ENCODE results near the gene CTNNA3. TPM values are rescaled to one million over a fixed set of nuclear protein-coding genes. Genes with fewer than 3 reads are reported as not detected.

Gene CTNNA3
- total RNA-seq, 2 donors from 2014 or later = not detected

- DNase-seq (ENCODE audit: low spot score) (no peak), ATAC-seq (no peak)
- no peaks in the 10 kb centered on the region for H3K36me3 Mint-ChIP-seq
- H3K27ac Mint-ChIP-seq = no peak overlapping the region
- no peak overlapping the region for H3K4me3 Mint-ChIP-seq
- H3K27me3 Mint-ChIP-seq = no peaks in the 10 kb centered on the region
- no peaks in the 10 kb centered on the region for H3K4me1 Mint-ChIP-seq (ENCODE audit: low read depth in 2 of 2)
- H3K9me3 Mint-ChIP-seq = peaks cover 9% of the 10 kb centered on the region
These were observed 818.6 kb downstream of the CTNNA3 start for GRCh38 chr10:66877361-66877760.

- Mint-ChIP-seq H3K4me3 (no peak overlapping the region), H3K9me3 (no peaks in the 10 kb centered on the region), H3K27ac (no peak overlapping the region), H3K36me3 (no peaks in the 10 kb centered on the region), H3K27me3 (no peaks in the 10 kb centered on the region), H3K4me1 (ENCODE audit: low read depth in 2 of 2) (no peaks in the 10 kb centered on the region)
- DNase-seq (ENCODE audit: low spot score) (no peak), ATAC-seq (no peak)
These were observed 826.4 kb downstream of the CTNNA3 start for GRCh38 chr10:66869635-66870034.

DNA sequence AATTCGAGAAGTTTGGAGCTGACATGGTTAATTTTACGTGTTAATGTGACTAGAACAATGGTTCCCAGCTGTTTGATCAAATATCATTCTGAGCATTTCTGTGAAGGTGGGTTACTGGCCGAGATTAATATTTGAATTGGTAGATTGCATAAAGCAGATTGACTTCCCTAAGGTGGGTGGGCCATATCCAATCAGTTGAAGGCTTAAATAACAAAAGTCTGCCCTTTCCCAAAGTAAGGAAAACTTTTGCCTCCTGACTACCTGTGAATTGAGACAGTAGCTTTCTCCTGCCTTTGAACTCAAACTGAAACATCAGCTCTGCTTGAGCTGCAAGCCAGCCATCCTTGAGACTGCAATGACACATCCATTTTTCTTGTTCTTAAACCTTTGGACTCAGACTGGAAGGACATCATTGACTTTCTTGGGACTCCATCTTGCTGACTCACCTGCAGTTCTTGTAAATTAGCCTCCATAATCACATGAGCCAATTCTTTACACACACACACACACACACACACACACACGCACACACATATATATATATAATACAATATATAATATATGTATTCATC, 833.2 kb downstream of the CTNNA3 start:
- Mint-ChIP-seq H3K4me1 (ENCODE audit: low read depth in 2 of 2) (no peaks in the 10 kb centered on the region), H3K27ac (no peak overlapping the region), H3K27me3 (no peaks in the 10 kb centered on the region), H3K36me3 (no peaks in the 10 kb centered on the region), H3K4me3 (no peak overlapping the region), H3K9me3 (peaks cover 15% of the 10 kb centered on the region)
- DNase-seq (ENCODE audit: low spot score) (no peak), ATAC-seq (no peak)

- Mint-ChIP-seq H3K27me3 (no peaks in the 10 kb centered on the region), H3K4me1 (ENCODE audit: low read depth in 2 of 2) (no peaks in the 10 kb centered on the region), H3K27ac (no peak overlapping the region), H3K4me3 (no peak overlapping the region), H3K9me3 (peaks cover 26% of the 10 kb centered on the region), H3K36me3 (no peaks in the 10 kb centered on the region)
- ATAC-seq = no peak
- DNase-seq (ENCODE audit: low spot score) = no peak
These were observed 835.5 kb downstream of the CTNNA3 start for GRCh38 chr10:66860376-66860945.

DNA sequence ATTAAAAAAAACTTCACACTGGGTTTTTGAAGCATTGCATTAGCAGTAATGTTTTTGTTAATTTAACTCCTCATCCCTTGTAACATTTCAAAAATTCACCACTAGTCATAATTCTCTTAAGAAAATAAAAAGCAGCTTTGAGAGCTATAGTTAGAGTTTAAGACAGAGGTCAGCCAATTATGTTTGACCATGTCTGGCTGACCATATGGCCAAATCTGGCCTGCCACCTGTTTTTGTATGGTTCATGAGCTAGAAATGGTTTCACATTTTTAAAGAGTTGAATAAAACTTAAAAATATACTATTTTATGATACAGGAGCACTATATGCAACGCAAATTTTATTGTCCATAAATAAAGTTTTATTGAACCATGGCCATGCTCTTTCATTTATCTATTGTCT, 843.2 kb downstream of the CTNNA3 start:
- Mint-ChIP-seq H3K36me3 (no peaks in the 10 kb centered on the region), H3K9me3 (peaks cover 17% of the 10 kb centered on the region), H3K27ac (no peak overlapping the region), H3K4me3 (no peak overlapping the region), H3K4me1 (ENCODE audit: low read depth in 2 of 2) (no peaks in the 10 kb centered on the region), H3K27me3 (no peaks in the 10 kb centered on the region)
- DNase-seq (ENCODE audit: low spot score) = no peak
- ATAC-seq = no peak

DNA sequence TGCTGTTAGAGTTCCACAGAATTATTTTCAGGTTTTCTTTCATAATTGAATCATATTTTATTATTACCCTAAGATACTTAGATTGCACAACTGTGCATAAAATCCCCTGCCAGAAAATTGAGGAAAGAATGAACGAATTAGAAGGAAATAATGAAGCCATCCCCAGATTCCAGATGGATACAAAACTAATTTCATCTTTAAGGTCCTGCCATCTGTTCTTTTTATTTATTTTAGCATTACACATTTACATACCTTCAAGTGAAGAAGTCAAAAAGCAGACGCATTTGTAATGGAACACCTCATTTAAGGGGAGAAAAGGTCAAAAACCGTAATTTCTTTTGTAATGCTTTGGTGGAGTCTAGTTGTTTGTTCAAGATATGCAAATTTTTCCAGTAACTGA, 847.1 kb downstream of the CTNNA3 start:
- DNase-seq (ENCODE audit: low spot score) = no peak
- H3K4me3 Mint-ChIP-seq = no peak overlapping the region
- no peaks in the 10 kb centered on the region for H3K36me3 Mint-ChIP-seq

DNA sequence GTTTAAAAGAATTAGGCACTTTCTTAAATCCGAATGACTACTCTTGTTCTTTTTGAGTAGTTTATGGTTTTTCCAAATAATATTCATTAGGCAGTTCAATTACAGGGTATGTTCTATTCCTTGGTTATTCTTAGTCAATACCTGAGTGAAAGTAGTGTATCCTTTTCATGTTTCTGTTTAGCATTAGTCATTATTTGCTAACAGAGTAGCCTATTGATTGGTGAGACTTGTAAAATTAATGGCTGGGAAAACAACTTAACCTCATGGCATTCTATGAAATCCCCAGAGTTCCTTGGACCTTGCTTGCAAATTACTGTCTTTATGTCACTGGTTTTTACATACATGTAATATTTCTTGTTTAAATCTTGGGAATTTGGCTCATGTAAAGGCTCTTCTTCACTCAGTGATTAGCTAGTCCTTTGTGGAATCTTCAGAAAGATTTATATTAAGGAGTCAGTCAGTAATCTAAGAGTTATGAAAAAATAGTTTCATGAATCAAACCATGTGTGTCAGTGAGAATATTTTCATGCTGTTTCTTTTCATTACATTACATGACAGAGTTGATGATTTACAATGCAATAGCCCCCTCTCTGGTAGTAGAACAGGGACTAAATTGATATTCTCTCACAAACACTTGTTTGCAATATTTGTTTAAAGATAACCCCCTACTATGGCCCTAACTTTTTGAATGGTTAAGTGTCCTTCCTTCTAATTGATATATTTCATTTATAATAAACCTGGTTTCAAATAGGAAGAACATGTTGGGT, 851.6 kb downstream of the CTNNA3 start:
- ATAC-seq = no peak
- no peak overlapping the region for H3K4me3 Mint-ChIP-seq
- no peak for DNase-seq (ENCODE audit: low spot score)

More for the DNA sequence above, 847.1 kb downstream of the CTNNA3 start:
- H3K27me3 Mint-ChIP-seq = no peaks in the 10 kb centered on the region
- no peak for ATAC-seq
- peaks cover 9% of the 10 kb centered on the region for H3K9me3 Mint-ChIP-seq
- H3K4me1 Mint-ChIP-seq (ENCODE audit: low read depth in 2 of 2) = no peaks in the 10 kb centered on the region
- no peak overlapping the region for H3K27ac Mint-ChIP-seq

DNA sequence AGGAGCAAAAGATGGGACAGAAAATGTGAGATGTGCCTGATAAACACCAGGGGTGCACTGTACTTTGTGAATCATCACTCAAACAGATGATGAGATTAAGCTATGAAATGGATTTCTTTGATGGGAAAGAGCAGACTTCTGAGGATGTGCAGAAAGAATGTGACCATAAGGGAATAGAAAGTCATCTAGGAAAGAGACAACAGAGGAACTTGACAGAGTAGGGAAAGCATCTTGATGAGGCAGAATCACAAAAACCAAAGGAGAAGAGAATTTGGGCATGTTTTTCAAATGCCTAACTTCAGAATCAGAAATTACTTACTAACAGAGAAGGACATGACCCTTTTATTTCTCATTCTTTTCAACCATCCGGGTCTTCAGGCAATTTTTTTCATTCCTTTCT, 852.6 kb downstream of the CTNNA3 start:
- Mint-ChIP-seq H3K4me1 (ENCODE audit: low read depth in 2 of 2) (no peaks in the 10 kb centered on the region), H3K27me3 (no peaks in the 10 kb centered on the region), H3K36me3 (no peaks in the 10 kb centered on the region), H3K9me3 (peaks cover 13% of the 10 kb centered on the region), H3K4me3 (no peak overlapping the region), H3K27ac (no peak overlapping the region)
- DNase-seq (ENCODE audit: low spot score) (no peak), ATAC-seq (no peak)

More for the DNA sequence above, 851.6 kb downstream of the CTNNA3 start:
- Mint-ChIP-seq H3K9me3 (peaks cover 15% of the 10 kb centered on the region), H3K36me3 (no peaks in the 10 kb centered on the region), H3K4me1 (ENCODE audit: low read depth in 2 of 2) (no peaks in the 10 kb centered on the region), H3K27me3 (no peaks in the 10 kb centered on the region), H3K27ac (no peak overlapping the region)

DNA sequence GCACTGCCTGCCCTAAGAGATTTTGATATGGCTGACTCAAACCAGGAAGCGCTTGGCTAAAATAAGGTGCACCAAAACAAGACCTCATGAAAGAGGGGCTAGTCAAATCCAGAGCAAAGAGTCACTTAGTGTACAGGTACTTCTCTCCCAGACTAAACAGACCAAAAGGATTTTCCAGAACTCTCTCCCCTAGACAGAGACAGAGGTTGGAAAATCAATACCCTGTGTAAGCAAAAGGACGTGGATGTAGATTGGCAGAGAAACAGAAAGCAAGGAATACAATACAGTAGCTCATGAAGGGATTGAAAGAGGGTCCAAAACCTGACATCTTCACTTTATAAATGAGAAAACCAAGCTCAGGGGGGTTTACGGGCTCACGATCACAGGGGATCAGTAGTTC, 853.1 kb downstream of the CTNNA3 start:
- DNase-seq (ENCODE audit: low spot score) (no peak), ATAC-seq (no peak)
- Mint-ChIP-seq H3K27ac (no peak overlapping the region), H3K4me3 (no peak overlapping the region), H3K4me1 (ENCODE audit: low read depth in 2 of 2) (no peaks in the 10 kb centered on the region), H3K9me3 (peaks cover 13% of the 10 kb centered on the region), H3K36me3 (no peaks in the 10 kb centered on the region), H3K27me3 (no peaks in the 10 kb centered on the region)

DNA sequence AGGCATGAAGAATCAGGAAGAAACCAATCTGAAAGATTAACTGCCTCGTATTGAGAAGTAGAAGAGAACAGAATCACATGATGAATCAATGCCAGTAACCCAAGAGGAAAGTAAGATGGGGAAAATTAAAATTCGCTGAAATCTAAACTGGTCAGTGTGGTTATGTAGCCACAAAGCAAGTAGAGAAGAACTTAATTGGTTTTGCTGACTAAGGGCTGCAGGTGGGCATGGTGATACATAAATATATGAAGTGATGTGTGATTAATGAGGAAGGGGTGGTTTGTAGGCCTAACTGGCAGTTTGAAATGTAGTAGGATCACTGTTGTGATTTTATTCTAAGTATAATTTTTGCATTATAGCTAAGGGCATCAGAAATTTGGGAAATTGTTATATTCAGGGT, 853.6 kb downstream of the CTNNA3 start:
- no peak overlapping the region for H3K27ac Mint-ChIP-seq
- H3K27me3 Mint-ChIP-seq = no peaks in the 10 kb centered on the region
- no peak overlapping the region for H3K4me3 Mint-ChIP-seq
- ATAC-seq = no peak
- peaks cover 13% of the 10 kb centered on the region for H3K9me3 Mint-ChIP-seq
- DNase-seq (ENCODE audit: low spot score) = no peak
- no peaks in the 10 kb centered on the region for H3K36me3 Mint-ChIP-seq
- H3K4me1 Mint-ChIP-seq (ENCODE audit: low read depth in 2 of 2) = no peaks in the 10 kb centered on the region

- no peaks in the 10 kb centered on the region for H3K36me3 Mint-ChIP-seq
- H3K4me3 Mint-ChIP-seq = no peak overlapping the region
- H3K27me3 Mint-ChIP-seq = no peaks in the 10 kb centered on the region
- ATAC-seq (no peak), DNase-seq (ENCODE audit: low spot score) (no peak)
- H3K9me3 Mint-ChIP-seq = peaks cover 10% of the 10 kb centered on the region
- no peaks in the 10 kb centered on the region for H3K4me1 Mint-ChIP-seq (ENCODE audit: low read depth in 2 of 2)
- no peak overlapping the region for H3K27ac Mint-ChIP-seq
These were observed 857.3 kb downstream of the CTNNA3 start for GRCh38 chr10:66838656-66839055.

- Mint-ChIP-seq H3K27ac (no peak overlapping the region), H3K27me3 (no peaks in the 10 kb centered on the region), H3K36me3 (no peaks in the 10 kb centered on the region), H3K4me1 (ENCODE audit: low read depth in 2 of 2) (no peaks in the 10 kb centered on the region), H3K4me3 (no peak overlapping the region), H3K9me3 (peaks cover 4% of the 10 kb centered on the region)
- ATAC-seq (no peak), DNase-seq (ENCODE audit: low spot score) (no peak)
These were observed 858.0 kb downstream of the CTNNA3 start for GRCh38 chr10:66837990-66838389.

DNA sequence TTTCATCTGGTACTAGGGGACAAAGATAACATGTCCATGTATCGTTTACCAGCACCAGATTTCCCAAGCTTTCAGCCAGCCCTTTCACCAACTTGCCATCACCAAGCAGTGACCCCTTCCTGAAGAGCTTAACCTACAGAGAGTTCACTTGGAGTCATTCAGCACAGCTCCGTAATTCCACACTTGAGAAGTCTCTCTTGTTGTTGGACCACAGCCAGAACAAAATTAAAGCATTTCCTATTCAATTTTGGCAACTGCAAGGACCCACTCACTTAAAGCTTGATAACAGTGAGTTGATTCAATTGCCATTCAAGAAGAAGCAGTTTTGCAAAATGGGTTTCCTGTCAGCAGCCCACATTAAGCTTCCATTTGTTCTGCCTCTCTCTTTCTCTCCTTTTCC, 858.7 kb downstream of the CTNNA3 start:
- Mint-ChIP-seq H3K4me1 (ENCODE audit: low read depth in 2 of 2) (no peaks in the 10 kb centered on the region), H3K36me3 (no peaks in the 10 kb centered on the region), H3K9me3 (peaks cover 4% of the 10 kb centered on the region), H3K27me3 (no peaks in the 10 kb centered on the region), H3K27ac (no peak overlapping the region), H3K4me3 (no peak overlapping the region)
- ATAC-seq = no peak
- DNase-seq (ENCODE audit: low spot score) = no peak

DNA sequence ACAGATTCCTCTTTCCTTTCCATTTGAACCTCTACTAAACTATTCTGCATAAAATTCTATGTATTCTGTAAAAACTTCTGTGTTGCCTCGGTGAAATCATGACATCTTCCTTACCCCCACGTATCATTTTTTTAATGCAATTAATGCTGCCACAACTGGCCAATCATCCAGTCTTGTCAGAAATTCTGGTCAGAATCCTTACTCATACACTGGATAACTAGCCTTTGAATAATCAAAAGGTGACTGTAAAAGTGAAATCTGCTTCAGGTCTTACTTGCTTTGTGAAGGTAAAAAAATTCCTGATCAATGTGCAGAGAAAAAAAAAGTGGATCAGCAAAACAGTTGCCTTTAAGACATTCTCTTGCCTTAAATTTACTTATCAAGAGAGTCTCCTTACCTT, 859.2 kb downstream of the CTNNA3 start:
- Mint-ChIP-seq H3K36me3 (no peaks in the 10 kb centered on the region), H3K27me3 (no peaks in the 10 kb centered on the region), H3K27ac (no peak overlapping the region), H3K4me3 (no peak overlapping the region), H3K9me3 (no peaks in the 10 kb centered on the region), H3K4me1 (ENCODE audit: low read depth in 2 of 2) (no peaks in the 10 kb centered on the region)
- DNase-seq (ENCODE audit: low spot score) = no peak
- no peak for ATAC-seq

Data from natural killer cell treated with Interleukin-12 subunit alpha and Interleukin-12 subunit beta and Interleukin-15 and Interleukin-18, amount 100 ng/mL, for 72 hours (primary cell).